NT2/D1 (cell line): ENCODE data around the gene RIPK3.
"Not testable (repeated sequence)": the region's sequence is repeated elsewhere in the genome, so short reads cannot be mapped to it uniquely, and the experiment has no call there.

ENCODE experiments used
- DNase-seq: peaks from one replicate; pipeline ENCODE4 v3.0.0-alpha.2; 2011; ENCODE audit warnings: low read depth, low spot score
- H3K27me3 ChIP-seq: 2 replicates; pipeline ENCODE4 v1.6.0; 2011; ENCODE audit warnings: mild to moderate bottlenecking; ENCODE audit not compliant: insufficient read length, insufficient read depth
- H3K36me3 ChIP-seq: 2 replicates; pipeline ENCODE4 v1.6.1; 2011; ENCODE audit warnings: mild to moderate bottlenecking, low read length, mixed read lengths; ENCODE audit not compliant: insufficient read depth, insufficient read length
- H3K4me1 ChIP-seq: 2 replicates; pipeline ENCODE4 v1.5.1; 2011; ENCODE audit not compliant: insufficient read depth, insufficient read length
- H3K4me3 ChIP-seq: 2 replicates; pipeline ENCODE4 v1.5.1; 2011; ENCODE audit warnings: low read depth; ENCODE audit not compliant: insufficient read length
- H3K9ac ChIP-seq: 2 replicates; pipeline ENCODE4 v1.6.0; 2011; ENCODE audit warnings: low read depth; ENCODE audit not compliant: insufficient read length
- H3K9me3 ChIP-seq: 2 replicates; pipeline ENCODE4 v1.5.1; 2011; ENCODE audit warnings: mild to moderate bottlenecking, low read length; ENCODE audit not compliant: insufficient read depth
- SUZ12 ChIP-seq: IDR thresholded peaks from 2 replicates; pipeline ENCODE4 v1.6.1; 2011; ENCODE audit not compliant: insufficient read length, insufficient read depth; ENCODE audit errors: extremely low read depth
- YY1 ChIP-seq: IDR thresholded peaks from 2 replicates; pipeline ENCODE4 v1.6.1; 2011; ENCODE audit not compliant: insufficient read length, insufficient read depth
- ZNF274 ChIP-seq: IDR thresholded peaks from 2 replicates; pipeline ENCODE4 v1.6.1; 2011; ENCODE audit warnings: mild to moderate bottlenecking, low read depth, low read length

Gene RIPK3

GRCh38 chr14:24331731-24332267, 8.0 kb downstream of the RIPK3 start:
- H3K27me3 ChIP-seq = peaks cover 62% of the 10 kb centered on the region
- no peaks in the 10 kb centered on the region for H3K4me1 ChIP-seq
- no peaks in the 10 kb centered on the region for H3K36me3 ChIP-seq
- no peak for DNase-seq
- no peak overlapping the region for H3K9ac ChIP-seq
- H3K4me3 ChIP-seq = no peak overlapping the region
- no peaks in the 10 kb centered on the region for H3K9me3 ChIP-seq
- TF ChIP-seq YY1 (no peak), ZNF274 (no peak), SUZ12 (no peak)

GRCh38 chr14:24330973-24331674, 8.7 kb downstream of the RIPK3 start:
- TF ChIP-seq YY1 (no peak), SUZ12 (no peak), ZNF274 (no peak)
- no peak for DNase-seq
- Histone ChIP-seq H3K9ac (no peak overlapping the region), H3K4me1 (no peaks in the 10 kb centered on the region), H3K9me3 (no peaks in the 10 kb centered on the region), H3K4me3 (no peak overlapping the region), H3K27me3 (peaks cover 62% of the 10 kb centered on the region), H3K36me3 (no peaks in the 10 kb centered on the region)

GRCh38 chr14:24329736-24330135, 10.1 kb downstream of the RIPK3 start:
- Histone ChIP-seq H3K9ac (no peak overlapping the region), H3K9me3 (no peaks in the 10 kb centered on the region), H3K36me3 (no peaks in the 10 kb centered on the region), H3K4me1 (no peaks in the 10 kb centered on the region), H3K27me3 (peaks cover 49% of the 10 kb centered on the region), H3K4me3 (no peak overlapping the region)
- DNase-seq = no peak
- TF ChIP-seq YY1 (no peak), ZNF274 (no peak), SUZ12 (no peak)

GRCh38 chr14:24329073-24329663, 10.6 kb downstream of the RIPK3 start:
- Histone ChIP-seq H3K36me3 (no peaks in the 10 kb centered on the region), H3K4me3 (no peak overlapping the region), H3K4me1 (no peaks in the 10 kb centered on the region), H3K9ac (no peak overlapping the region), H3K9me3 (no peaks in the 10 kb centered on the region), H3K27me3 (peaks cover 43% of the 10 kb centered on the region)
- no peak for DNase-seq
- TF ChIP-seq SUZ12 = no peak
- no peak for TF ChIP-seq YY1
- no peak for TF ChIP-seq ZNF274

GRCh38 chr14:24327914-24328313, 11.9 kb downstream of the RIPK3 start:
- DNase-seq, H3K4me1 ChIP-seq, H3K36me3 ChIP-seq, H3K9ac ChIP-seq, H3K9me3 ChIP-seq, H3K4me3 ChIP-seq: not testable (repeated sequence)
- peaks cover 32% of the 10 kb centered on the region for H3K27me3 ChIP-seq

GRCh38 chr14:24327303-24327702, 12.5 kb downstream of the RIPK3 start:
- Histone ChIP-seq H3K9ac (no peak overlapping the region), H3K27me3 (peaks cover 26% of the 10 kb centered on the region), H3K9me3 (no peaks in the 10 kb centered on the region), H3K4me1 (no peaks in the 10 kb centered on the region), H3K36me3 (no peaks in the 10 kb centered on the region), H3K4me3 (no peak overlapping the region)
- TF ChIP-seq SUZ12 = no peak
- no peak for TF ChIP-seq ZNF274
- no peak for TF ChIP-seq YY1
- no peak for DNase-seq

- Histone ChIP-seq H3K9ac (no peak overlapping the region), H3K9me3 (no peaks in the 10 kb centered on the region), H3K4me3 (no peak overlapping the region), H3K36me3 (no peaks in the 10 kb centered on the region), H3K4me1 (no peaks in the 10 kb centered on the region), H3K27me3 (peaks cover 15% of the 10 kb centered on the region)
- no peak for DNase-seq
- TF ChIP-seq YY1 = no peak
Measured at GRCh38 chr14:24325963-24326362, 13.8 kb downstream of the RIPK3 start.
